Uterus (tissue), 4 donors: ENCODE results near the gene SNRK. TPM values are rescaled to one million over a fixed set of nuclear protein-coding genes. Genes with fewer than 3 reads are reported as not detected.

Source experiments
- DNase-seq, 2 donors: peaks; one replicate each; pipeline ENCODE4 v3.0.0-alpha.2; 2019 to 2020
- H3K27ac ChIP-seq, 2 donors: fragments of 200-600 bp; sonication (generic); 1 replicate in 1 of 2; 2 replicates in 1 of 2; pipeline ENCODE4 v1.5.1; 2016 to 2018
- H3K27me3 ChIP-seq, 2 donors: fragments of 200-600 bp; sonication (generic); one replicate each; pipeline ENCODE4 v1.5.1; 2018 to 2019; ENCODE audit warnings: control low read depth in 1 of 2
- H3K36me3 ChIP-seq, 2 donors: fragments of 200-600 bp; sonication (generic); one replicate each; pipeline ENCODE4 v1.5.1; 2019; ENCODE audit warnings: control low read depth in 1 of 2
- H3K4me1 ChIP-seq, 2 donors: fragments of 200-600 bp; sonication (generic); one replicate each; pipeline ENCODE4 v1.5.1; 2018 to 2019; ENCODE audit warnings: control low read depth in 1 of 2
- H3K4me3 ChIP-seq, 2 donors: fragments of 200-600 bp; sonication (generic); 1 replicate in 1 of 2; 2 replicates in 1 of 2; pipeline ENCODE4 v1.5.1; 2018 to 2019; ENCODE audit warnings: mild to moderate bottlenecking in 1 of 2
- H3K9me3 ChIP-seq, 2 donors: fragments of 200-600 bp; sonication (generic); one replicate each; pipeline ENCODE4 v1.5.1; 2019; ENCODE audit warnings: control low read depth in 1 of 2
- CTCF ChIP-seq, 4 experiments: fragments of 200-600 bp in 2 of 4; fragments of 450-650 bp in 2 of 4; sonication (generic) in 2 of 4; IDR thresholded peaks; one replicate each; pipeline ENCODE4 v1.5.1; 2016 to 2019; ENCODE audit warnings: antibody characterized with exemption in 4 of 4, mild to moderate bottlenecking in 2 of 4, moderate library complexity in 1 of 4
- POLR2A ChIP-seq, 2 donors: fragments of 450-650 bp; IDR thresholded peaks; one replicate each; pipeline ENCODE4 v1.6.1; 2016; ENCODE audit warnings: antibody characterized with exemption in 2 of 2, mild to moderate bottlenecking in 1 of 2, moderate library complexity in 1 of 2
- intact Hi-C: fragments of 100-400 bp; cut with DNase I; formaldehyde crosslinking; loops from one replicate; pipeline ENCODE4 v1.15.1; 2023; ENCODE audit warnings: low total_unique reads
- total RNA-seq, 4 donors: library from RNA; depleted of rRNA in 3 of 4; stranded (reverse); fragments of >200 nt in 3 of 4; gene quantifications; one replicate each; pipeline versions ENCODE4 v1.1.0 to v1.2.4, GENCODE V29; 2014 to 2023
- donor health status: DM: yes; HTN: yes; CAD: no.

Gene SNRK
- total RNA-seq, 4 donors from 2014 or later, result 57.1 to 109 (median 98.3) TPM

- Histone ChIP-seq H3K4me3 (no peak overlapping the region), H3K27me3 (no peaks in the 10 kb centered on the region), H3K4me1 (no peaks in the 10 kb centered on the region), H3K9me3 (no peaks in the 10 kb centered on the region), H3K36me3 (no peaks in the 10 kb centered on the region), H3K27ac (no peak overlapping the region)
- TF ChIP-seq CTCF (IDR thresholded peaks at IDR 0.05) (no peak), POLR2A (IDR thresholded peaks at IDR 0.05) (no peak)
- intact Hi-C loops, result no loop called here
- DNase-seq, result no peak
Observed at GRCh38 chr3:43400167-43400566, 113.8 kb downstream of the SNRK start.

Other genes starting within 250 kb of the SNRK start
- gene POMGNT2, start 180.5 kb upstream of the SNRK start, total RNA-seq, result 100 to 1,000 TPM in 1 of 4 donors, 10 to 100 TPM in 3; 17.6 to 103 (median 57.7) TPM